Breast epithelium (tissue), 4 donors: Measurements from ENCODE around the gene BRIX1. TPM values are rescaled to one million over a fixed set of nuclear protein-coding genes. Genes with fewer than 3 reads are reported as not detected.

Experiments used
- DNase-seq, 2 donors: peaks; one replicate each; pipeline ENCODE4 v3.0.0-alpha.2; 2019; ENCODE audit warnings: low spot score in 2 of 2
- H3K27ac ChIP-seq, 2 donors: fragments of 200-600 bp; sonication (generic) in 1 of 2; one replicate each; pipeline ENCODE4 v1.5.1; 2016 to 2019; ENCODE audit warnings: mild to moderate bottlenecking in 1 of 2
- H3K27me3 ChIP-seq, 2 donors: fragments of 200-600 bp; sonication (generic) in 1 of 2; one replicate each; pipeline versions ENCODE4 v1.5.1 to v1.6.0; 2017 to 2019; ENCODE audit warnings: control low read depth in 1 of 2, mild to moderate bottlenecking in 1 of 2
- H3K36me3 ChIP-seq: fragments of 200-600 bp; one replicate; pipeline ENCODE4 v1.5.1; 2019
- H3K4me1 ChIP-seq, 2 donors: fragments of 200-600 bp; sonication (generic); one replicate each; pipeline ENCODE4 v1.5.1; 2016 to 2019; ENCODE audit warnings: control low read depth in 1 of 2
- H3K4me3 ChIP-seq, 3 donors: fragments of 200-600 bp; sonication (generic); 1 replicate in 2 of 3; 2 replicates in 1 of 3; pipeline ENCODE4 v1.5.1; 2016 to 2019; ENCODE audit warnings: mild to moderate bottlenecking in 3 of 3, moderate library complexity in 2 of 3
- H3K9me3 ChIP-seq, 2 donors: fragments of 200-600 bp; sonication (generic) in 1 of 2; one replicate each; pipeline ENCODE4 v1.5.1; 2016 to 2019; ENCODE audit warnings: control low read depth in 1 of 2
- POLR2A ChIP-seq: fragments of 450-650 bp; IDR thresholded peaks from one replicate; pipeline ENCODE4 v1.6.1; 2016; ENCODE audit warnings: antibody characterized with exemption, mild to moderate bottlenecking, moderate library complexity
- POLR2AphosphoS5 ChIP-seq, 3 donors: sonication (generic); formaldehyde crosslinking; IDR thresholded peaks; one replicate each; pipeline ENCODE4 v1.6.1; 2017; ENCODE audit warnings: antibody characterized with exemption in 3 of 3
- intact Hi-C: fragments of 100-400 bp; cut with DNase I; formaldehyde crosslinking; loops from one replicate; pipeline ENCODE4 v1.15.1; 2023; ENCODE audit warnings: low total_unique reads
- total RNA-seq, 3 donors: library from RNA; depleted of rRNA; stranded (reverse); fragments of >200 nt; gene quantifications; one replicate each; pipeline ENCODE4 v1.1.0, GENCODE V29; 2016
- TF ChIP-seq, protein P1 (sequence below), 3 donors: fragments of 450-650 bp; IDR thresholded peaks; one replicate each; pipeline ENCODE4 v1.5.1; 2016 to 2017; ENCODE audit warnings: antibody characterized with exemption in 3 of 3, mild to moderate bottlenecking in 3 of 3, moderate library complexity in 3 of 3

BRIX1 gene
- total RNA-seq, 3 donors from 2014 or later: 18.2 to 28.8 (median 23.7) TPM

DNA sequence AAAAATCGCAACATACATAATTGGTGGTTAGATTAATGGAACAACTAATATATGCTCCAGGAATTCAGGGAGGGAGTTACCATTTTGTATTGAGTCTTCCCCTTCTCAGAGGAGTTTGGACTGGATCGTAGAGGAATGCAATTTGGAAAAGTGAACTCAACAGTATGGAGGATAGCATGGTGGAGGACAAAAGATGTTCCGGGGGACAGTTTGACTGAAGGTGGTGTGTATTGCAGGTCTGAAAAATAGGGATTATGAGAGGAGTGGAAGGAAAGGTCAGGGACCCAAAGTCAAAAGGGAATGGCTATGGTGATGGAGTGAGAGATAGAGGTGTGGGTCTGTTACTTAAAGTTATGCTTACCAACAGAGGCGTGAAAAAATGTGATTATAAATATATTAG lies 15.4 kb downstream of the BRIX1 start:
- Histone ChIP-seq H3K27me3 (no peaks in the 10 kb centered on the region), H3K36me3 (no peaks in the 10 kb centered on the region), H3K4me3 (peak overlapping the region; percentile 87 to 99 (median 94)), H3K4me1 (no peaks in the 10 kb centered on the region), H3K27ac (peak overlapping the region; percentile 95 to 99), H3K9me3 (no peaks in the 10 kb centered on the region)
- no peak for DNase-seq
- intact Hi-C loops: no loop called here
- TF ChIP-seq, protein P1, sequence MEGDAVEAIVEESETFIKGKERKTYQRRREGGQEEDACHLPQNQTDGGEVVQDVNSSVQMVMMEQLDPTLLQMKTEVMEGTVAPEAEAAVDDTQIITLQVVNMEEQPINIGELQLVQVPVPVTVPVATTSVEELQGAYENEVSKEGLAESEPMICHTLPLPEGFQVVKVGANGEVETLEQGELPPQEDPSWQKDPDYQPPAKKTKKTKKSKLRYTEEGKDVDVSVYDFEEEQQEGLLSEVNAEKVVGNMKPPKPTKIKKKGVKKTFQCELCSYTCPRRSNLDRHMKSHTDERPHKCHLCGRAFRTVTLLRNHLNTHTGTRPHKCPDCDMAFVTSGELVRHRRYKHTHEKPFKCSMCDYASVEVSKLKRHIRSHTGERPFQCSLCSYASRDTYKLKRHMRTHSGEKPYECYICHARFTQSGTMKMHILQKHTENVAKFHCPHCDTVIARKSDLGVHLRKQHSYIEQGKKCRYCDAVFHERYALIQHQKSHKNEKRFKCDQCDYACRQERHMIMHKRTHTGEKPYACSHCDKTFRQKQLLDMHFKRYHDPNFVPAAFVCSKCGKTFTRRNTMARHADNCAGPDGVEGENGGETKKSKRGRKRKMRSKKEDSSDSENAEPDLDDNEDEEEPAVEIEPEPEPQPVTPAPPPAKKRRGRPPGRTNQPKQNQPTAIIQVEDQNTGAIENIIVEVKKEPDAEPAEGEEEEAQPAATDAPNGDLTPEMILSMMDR (IDR thresholded peaks at IDR 0.05): no peak
- TF ChIP-seq POLR2A (no peak), POLR2AphosphoS5 (IDR thresholded peaks at IDR 0.05) (no peak)

DNA sequence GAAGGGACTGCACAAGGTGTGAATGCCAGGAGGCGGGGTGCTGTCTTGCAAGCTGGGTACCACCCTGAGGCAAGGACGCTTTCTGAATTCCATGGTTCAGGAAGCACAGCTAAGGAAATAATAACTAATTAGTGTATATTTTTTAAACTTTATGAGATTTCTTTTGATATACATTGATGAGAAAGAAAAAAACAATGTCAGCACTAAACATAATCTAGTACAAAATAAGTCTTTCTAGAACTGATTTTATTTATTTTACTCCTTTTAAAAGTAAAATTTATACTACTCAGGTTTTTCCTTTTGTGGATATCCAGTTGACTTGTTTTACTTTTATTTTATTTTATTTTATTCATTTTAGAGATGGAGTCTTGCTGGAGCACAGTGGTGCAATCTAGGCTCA lies 17.4 kb downstream of the BRIX1 start:
- H3K36me3 ChIP-seq: no peaks in the 10 kb centered on the region
- H3K9me3 ChIP-seq: no peaks in the 10 kb centered on the region
- intact Hi-C loops: no loop called here

DNA sequence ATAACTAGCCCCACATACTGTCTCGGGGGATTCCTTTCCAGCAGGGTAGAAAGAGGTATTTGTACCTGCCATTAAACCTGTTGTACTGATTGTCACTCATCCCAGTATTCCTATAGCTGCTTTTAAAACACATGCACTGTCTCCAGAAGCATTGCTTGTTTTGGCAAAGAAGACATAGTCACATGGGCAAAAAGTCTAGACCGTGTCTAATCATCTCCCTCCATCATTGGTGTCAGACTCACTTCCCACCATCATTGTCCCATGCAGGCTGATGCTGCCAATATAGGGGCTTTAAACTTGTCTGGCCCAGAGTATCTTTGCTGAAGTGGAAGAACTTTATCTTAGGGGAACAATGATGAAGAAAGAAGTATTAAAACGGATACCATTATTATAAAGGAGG lies 26.4 kb downstream of the BRIX1 start:
- DNase-seq: no peak
- intact Hi-C loops: no loop called here
- no peaks in the 10 kb centered on the region for H3K4me1 ChIP-seq
- no peaks in the 10 kb centered on the region for H3K36me3 ChIP-seq
- no peak overlapping the region for H3K4me3 ChIP-seq
- H3K9me3 ChIP-seq: no peaks in the 10 kb centered on the region
- no peak for TF ChIP-seq POLR2A
- TF ChIP-seq, protein P1 (IDR thresholded peaks at IDR 0.05): no peak
- H3K27ac ChIP-seq: no peak overlapping the region
- H3K27me3 ChIP-seq: no peaks in the 10 kb centered on the region

More for the DNA sequence above, 17.4 kb downstream of the BRIX1 start:
- H3K27me3 ChIP-seq: no peaks in the 10 kb centered on the region
- DNase-seq: no peak
- H3K27ac ChIP-seq: no peak overlapping the region
- TF ChIP-seq, protein P1 (IDR thresholded peaks at IDR 0.05): no peak
- TF ChIP-seq POLR2A (no peak), POLR2AphosphoS5 (IDR thresholded peaks at IDR 0.05) (no peak)
- no peaks in the 10 kb centered on the region for H3K4me1 ChIP-seq
- no peak overlapping the region for H3K4me3 ChIP-seq

DNA sequence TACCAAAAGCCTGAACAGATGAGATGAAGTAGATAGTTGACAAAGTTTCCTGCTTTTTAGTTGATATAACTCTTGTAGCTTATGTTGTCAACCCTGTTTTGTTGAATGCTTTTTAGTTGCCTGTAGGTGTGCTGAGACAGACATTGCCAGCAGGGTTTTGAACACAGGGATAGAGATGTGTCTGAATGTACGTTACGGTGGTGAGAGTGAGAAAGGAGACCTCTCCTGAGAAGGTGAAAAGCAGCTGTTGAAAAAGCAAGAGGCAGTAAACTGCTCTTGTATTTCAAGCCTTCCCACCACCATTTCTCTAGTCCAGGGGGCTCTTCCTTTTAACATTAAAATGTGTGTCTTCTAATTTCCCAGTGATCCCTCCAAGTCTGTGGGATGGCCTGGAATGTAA lies 28.5 kb downstream of the BRIX1 start:
- Histone ChIP-seq H3K27me3 (no peaks in the 10 kb centered on the region), H3K4me1 (no peaks in the 10 kb centered on the region), H3K27ac (no peak overlapping the region), H3K36me3 (no peaks in the 10 kb centered on the region), H3K4me3 (no peak overlapping the region), H3K9me3 (no peaks in the 10 kb centered on the region)
- intact Hi-C loops: no loop called here
- TF ChIP-seq, protein P1 (IDR thresholded peaks at IDR 0.05): no peak
- TF ChIP-seq POLR2A: no peak
- TF ChIP-seq POLR2AphosphoS5 (IDR thresholded peaks at IDR 0.05): no peak
- DNase-seq: no peak

DNA sequence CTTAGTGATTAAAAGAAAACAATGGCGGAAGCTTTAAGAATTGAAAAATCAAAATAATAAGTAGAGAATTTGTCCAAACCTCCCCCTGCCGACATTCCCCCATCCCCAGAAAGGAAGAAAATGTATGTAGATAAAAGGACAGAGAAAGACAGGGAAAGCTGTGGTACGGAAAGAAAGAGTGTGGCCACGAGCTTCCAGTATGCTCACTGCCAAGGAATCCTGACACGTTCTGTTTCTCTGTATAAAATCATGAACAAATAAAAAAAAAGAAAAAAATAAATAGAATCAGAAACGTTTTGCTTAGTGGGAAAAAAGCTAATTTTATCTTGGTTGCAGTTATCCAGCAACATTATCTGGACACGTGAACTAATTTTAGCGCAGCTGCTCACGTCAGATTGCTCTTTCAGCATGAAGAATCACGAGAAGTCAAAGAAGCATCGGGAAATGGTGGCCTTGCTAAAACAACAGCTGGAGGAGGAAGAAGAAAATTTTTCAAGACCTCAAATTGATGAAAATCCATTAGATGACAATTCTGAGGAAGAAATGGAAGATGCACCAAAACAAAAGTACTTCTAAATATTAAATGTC lies 29.0 kb downstream of the BRIX1 start:
- Histone ChIP-seq H3K36me3 (no peaks in the 10 kb centered on the region), H3K27ac (no peak overlapping the region), H3K27me3 (no peaks in the 10 kb centered on the region), H3K4me3 (no peak overlapping the region), H3K4me1 (no peaks in the 10 kb centered on the region), H3K9me3 (no peaks in the 10 kb centered on the region)
- intact Hi-C loops: no loop called here
- no peak for TF ChIP-seq POLR2A
- TF ChIP-seq POLR2AphosphoS5 (IDR thresholded peaks at IDR 0.05): no peak
- TF ChIP-seq, protein P1 (IDR thresholded peaks at IDR 0.05): no peak
- DNase-seq: no peak
